H1 (cell line): ENCODE data around the gene PGF. TPM values are rescaled to one million over a fixed set of nuclear protein-coding genes. Genes with fewer than 3 reads are reported as not detected.

Source experiments
- CHD7 ChIP-seq: fragments of 300-600 bp; sonication (generic); IDR thresholded peaks from 2 replicates; pipeline ENCODE4 v1.7.1; 2012; ENCODE audit warnings: low read length, moderate library complexity, mild to moderate bottlenecking, inconsistent platforms; ENCODE audit not compliant: insufficient replicate concordance
- CTCF ChIP-seq, 3 experiments: IDR thresholded peaks; 1 replicate in 2 of 3; 2 replicates in 1 of 3; pipeline versions ENCODE4 v1.5.1 to v1.6.1; 2011; ENCODE audit warnings: low read length in 3 of 3, mild to moderate bottlenecking in 3 of 3, inconsistent platforms in 2 of 3, low read depth in 1 of 3, moderate library complexity in 1 of 3; ENCODE audit not compliant: insufficient read depth in 1 of 3; ENCODE audit errors: control extremely low read depth in 1 of 3
- EGR1 ChIP-seq: IDR thresholded peaks from 2 replicates; pipeline ENCODE4 v1.6.1; 2011; ENCODE audit warnings: low read depth, low read length, borderline replicate concordance
- GTF2F1 ChIP-seq: IDR thresholded peaks from 2 replicates; pipeline ENCODE4 v1.6.1; 2012; ENCODE audit warnings: low read depth, low read length, improper control_type of control experiment, borderline replicate concordance
- MAFK ChIP-seq: IDR thresholded peaks from 2 replicates; pipeline ENCODE4 v1.6.1; 2012; ENCODE audit warnings: low read depth, mild to moderate bottlenecking, improper control_type of control experiment, low read length
- POU5F1 ChIP-seq: IDR thresholded peaks from 2 replicates; pipeline ENCODE4 v1.6.1; 2011; ENCODE audit warnings: low read depth, mild to moderate bottlenecking, low read length, moderate library complexity
- SAP30 ChIP-seq: fragments of 300-600 bp; sonication (generic); IDR thresholded peaks from 2 replicates; pipeline ENCODE4 v1.7.1; 2012; ENCODE audit warnings: low read length, moderate library complexity, mild to moderate bottlenecking, inconsistent platforms; ENCODE audit not compliant: insufficient read depth, insufficient replicate concordance
- USF2 ChIP-seq: IDR thresholded peaks from 2 replicates; pipeline ENCODE4 v1.6.1; 2011; ENCODE audit warnings: low read length, improper control_type of control experiment
- polyA plus RNA-seq, 7 experiments: library from polyadenylated mRNA; depleted of rRNA in 3 of 7; stranded (reverse) in 5 of 7; unstranded in 2 of 7; fragments of >200 nt in 5 of 7; fragments of 200-250 nt in 2 of 7; gene quantifications; 1 replicate in 5 of 7; 2 replicates in 1 of 7; 4 replicates in 1 of 7; pipeline versions ENCODE4 v1.2.1 to v1.2.3, GENCODE V29; 2011 to 2013; ENCODE audit warnings: missing spikeins in 2 of 7, mixed read lengths in 2 of 7
- total RNA-seq: library from RNA; stranded (reverse); fragmentation: NEBNext Ultra II Directional; extraction: Animal tissue kit (Norgen Biotek cat#: 25700); gene quantifications from 2 replicates; pipeline ENCODE4 v1.2.1, GENCODE V29; 2021

The PGF gene
- total and polyA plus RNA-seq, 2 of the 8 experiments (the other 6 are each of a cell fraction or from before 2014, with no cell fraction given): 2.1 to 4.1 TPM

GRCh38 chr14:74981462-74981782, 26.0 kb upstream of the PGF start (continued):
- TF ChIP-seq CHD7: no peak
- TF ChIP-seq GTF2F1: no peak
- TF ChIP-seq CTCF (IDR thresholded peaks at IDR 0.05; ENCODE audit: control extremely low read depth in 1 of 3, insufficient read depth in 1 of 3, low read depth in 1 of 3, low read length in 3 of 3): no peak
- no peak for TF ChIP-seq POU5F1
- TF ChIP-seq EGR1: no peak
- no peak for TF ChIP-seq SAP30
- no peak for TF ChIP-seq USF2
- TF ChIP-seq MAFK: no peak
